Mesendoderm (in vitro differentiated cells): ENCODE results near the gene TKFC.

Experiments
- DNase-seq: peaks from one replicate; pipeline ENCODE4 v3.0.0; 2013
- H2AK5ac ChIP-seq: 2 replicates; pipeline ENCODE4 v1.6.1; 2013; ENCODE audit warnings: low read length, inconsistent platforms
- H2BK120ac ChIP-seq: 2 replicates; pipeline ENCODE4 v1.6.1; 2013; ENCODE audit warnings: low read depth, mild to moderate bottlenecking, low read length, moderate library complexity, mixed read lengths
- H2BK15ac ChIP-seq: replicated peaks from 2 replicates; pipeline ENCODE4 v1.6.1; 2013; ENCODE audit warnings: low read depth, mild to moderate bottlenecking, moderate library complexity
- H2BK5ac ChIP-seq: 2 replicates; pipeline ENCODE4 v1.6.1; 2013; ENCODE audit warnings: low read length, inconsistent platforms
- H3K18ac ChIP-seq: 2 replicates; pipeline ENCODE4 v1.6.1; 2013; ENCODE audit warnings: mild to moderate bottlenecking, low read length, mixed read lengths
- H3K23ac ChIP-seq: one replicate; pipeline ENCODE4 v1.6.1; 2013; ENCODE audit warnings: low read length
- H3K27ac ChIP-seq: 2 replicates; pipeline ENCODE4 v1.5.1; 2013; ENCODE audit warnings: low read depth, mild to moderate bottlenecking, inconsistent platforms, low read length, moderate library complexity
- H3K27me3 ChIP-seq: 2 replicates; pipeline ENCODE4 v1.6.1; 2013; ENCODE audit warnings: low read length, control low read depth, mild to moderate bottlenecking, inconsistent platforms; ENCODE audit not compliant: insufficient read depth, poor library complexity
- H3K36me3 ChIP-seq: 2 replicates; pipeline ENCODE4 v1.6.1; 2013; ENCODE audit warnings: low read length, inconsistent platforms; ENCODE audit not compliant: control insufficient read depth, insufficient read depth
- H3K4ac ChIP-seq: one replicate; pipeline ENCODE4 v1.6.1; 2013; ENCODE audit warnings: low read depth, mild to moderate bottlenecking, low read length, moderate library complexity
- H3K4me1 ChIP-seq: 2 replicates; pipeline ENCODE4 v1.6.1; 2013; ENCODE audit warnings: low read depth, low read length, inconsistent platforms; ENCODE audit not compliant: control insufficient read depth
- H3K4me2 ChIP-seq: 2 replicates; pipeline ENCODE4 v1.6.1; 2013; ENCODE audit warnings: low read length
- H3K4me3 ChIP-seq: 2 replicates; pipeline ENCODE4 v1.5.1; 2013; ENCODE audit warnings: mild to moderate bottlenecking, low read length
- H3K56ac ChIP-seq: one replicate; pipeline ENCODE4 v1.6.1; 2013; ENCODE audit warnings: low read length
- H3K79me1 ChIP-seq: 2 replicates; pipeline ENCODE4 v1.6.1; 2013; ENCODE audit warnings: low read length, inconsistent platforms
- H3K79me2 ChIP-seq: 2 replicates; pipeline ENCODE4 v1.6.1; 2013; ENCODE audit warnings: mild to moderate bottlenecking, low read length; ENCODE audit not compliant: control insufficient read depth, insufficient read depth
- H3K9ac ChIP-seq: 2 replicates; pipeline ENCODE4 v1.6.1; 2013; ENCODE audit warnings: low read length, inconsistent platforms
- H4K5ac ChIP-seq: one replicate; pipeline ENCODE4 v1.6.1; 2013; ENCODE audit warnings: low read length
- H4K8ac ChIP-seq: one replicate; pipeline ENCODE4 v1.6.1; 2013; ENCODE audit warnings: low read depth, mild to moderate bottlenecking, control low read depth, low read length, moderate library complexity
- WGBS: extraction: QIAGEN DNeasy Blood & Tissue Kit; methylation state at CpG from one replicate; pipeline ENCODE4 v1.1.7; 2013; ENCODE audit warnings: low lambda C conversion rate, missing lambda C conversion rate; ENCODE audit not compliant: insufficient coverage; ENCODE audit errors: extremely low coverage; 5-methylcytosine and 5-hydroxymethylcytosine counted together

The TKFC gene

DNA sequence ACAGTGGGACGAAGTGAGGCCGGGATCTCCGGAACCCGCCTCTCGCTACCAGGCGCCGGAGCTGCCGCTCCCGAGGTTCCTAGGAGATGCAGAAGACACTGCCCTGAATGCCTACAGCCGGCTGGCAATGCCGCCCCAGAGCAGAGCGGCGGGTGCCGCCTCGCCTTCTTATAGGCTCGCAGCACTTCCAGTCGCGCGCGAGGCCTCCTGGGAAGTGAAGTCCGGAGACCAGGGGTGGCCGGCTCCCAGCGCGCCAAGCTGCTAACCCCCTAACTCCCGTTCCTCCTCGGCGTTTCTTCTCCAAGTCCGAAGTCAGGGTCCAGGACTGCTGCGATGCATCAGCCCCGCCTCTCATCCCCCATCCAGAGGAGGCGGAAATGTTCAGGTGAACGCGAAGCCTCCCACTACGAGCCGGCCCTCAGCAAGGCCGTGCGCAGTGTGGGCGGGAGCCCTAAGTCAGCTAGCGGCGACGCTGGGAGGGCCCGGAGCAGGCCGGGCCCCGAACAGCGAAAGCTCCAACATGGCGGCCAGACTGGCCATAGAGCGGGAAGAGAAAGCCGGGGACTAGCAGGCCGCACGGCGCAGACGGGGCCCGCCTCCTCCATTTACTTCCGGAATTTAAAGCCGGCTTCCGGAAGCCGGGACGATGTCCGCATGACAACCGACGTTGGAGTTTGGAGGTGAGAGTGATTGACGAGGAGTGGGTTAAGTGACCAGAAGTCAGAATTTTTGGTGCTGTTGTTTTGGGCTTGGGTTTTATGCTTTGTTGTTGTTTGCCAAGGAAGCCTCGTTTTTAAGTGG lies 28.9 kb downstream of the TKFC start, which contains the start of the genes CYB561A3 and TMEM138:
Gene CYB561A3, minus strand, starts transcription at position 142 of the 801 bp plus-strand sequence. CDS start 5,169 bp downstream, outside the sequence.
Gene TMEM138, plus strand, starts transcription at position 634 of the 801 bp plus-strand sequence. CDS start 2,017 bp downstream, outside the sequence.
- no peak within 1 kb of the TSS for H2BK15ac ChIP-seq
- H3K23ac ChIP-seq = peak within 1 kb of the TSS; percentile 34
- peak within 1 kb of the TSS; percentile 97 for H3K27ac ChIP-seq
- H3K79me2 ChIP-seq = peaks cover 18% of the 10 kb centered on the region
- peak within 1 kb of the TSS; percentile 65 for H2AK5ac ChIP-seq
- H2BK5ac ChIP-seq = peak within 1 kb of the TSS; percentile 74
- peak within 1 kb of the TSS; percentile 82 for H4K8ac ChIP-seq
- H3K4me1 ChIP-seq = no peaks in the 10 kb centered on the region
- H3K9ac ChIP-seq = peak within 1 kb of the TSS; percentile 92
- peaks cover 10% of the 10 kb centered on the region for H3K36me3 ChIP-seq
- peak within 1 kb of the TSS; percentile 95 for H3K56ac ChIP-seq
- WGBS = no CpG with 5 or more reads among the region's 63 CpGs
- peak within 1 kb of the TSS; percentile 85 for H3K18ac ChIP-seq
- peak within 1 kb of the TSS; percentile 95 for H3K4me3 ChIP-seq
- DNase-seq = peak; percentile 97
- H4K5ac ChIP-seq = peak within 1 kb of the TSS; percentile 40
- H3K4ac ChIP-seq = peak within 1 kb of the TSS; percentile 76
- H2BK120ac ChIP-seq = no peak within 1 kb of the TSS
- peak within 1 kb of the TSS; percentile 97 for H3K4me2 ChIP-seq
- H3K79me1 ChIP-seq = peaks cover 11% of the 10 kb centered on the region
- no peaks in the 10 kb centered on the region for H3K27me3 ChIP-seq

DNA sequence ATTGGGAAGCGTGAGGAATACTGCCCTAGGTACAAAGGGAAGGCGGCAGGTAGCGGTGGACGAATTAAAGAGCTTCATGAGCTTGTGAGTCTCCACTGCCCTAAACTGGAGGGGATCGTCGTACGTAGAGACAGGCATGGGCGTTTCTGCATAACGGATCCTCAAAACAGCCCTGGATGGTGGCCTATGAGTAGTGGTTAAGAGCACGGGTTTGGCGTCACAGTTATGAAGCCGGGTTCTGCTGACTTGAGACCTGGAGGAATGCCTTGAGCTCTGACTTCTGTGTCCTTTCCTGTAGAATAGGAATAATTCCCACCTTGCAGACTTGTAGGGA lies 29.5 kb downstream of the TKFC start:
- Histone ChIP-seq H2AK5ac (peak overlapping the region; percentile 6), H4K5ac (no peak overlapping the region), H2BK5ac (peak overlapping the region; percentile 66), H3K27ac (no peak overlapping the region), H2BK120ac (no peak overlapping the region), H3K9ac (peak overlapping the region; percentile 92), H3K79me2 (peaks cover 18% of the 10 kb centered on the region), H3K79me1 (peaks cover 11% of the 10 kb centered on the region), H3K4me1 (no peaks in the 10 kb centered on the region), H4K8ac (no peak overlapping the region), H3K36me3 (peaks cover 12% of the 10 kb centered on the region), H3K4me2 (peak overlapping the region; percentile 51), H3K4ac (peak overlapping the region; percentile 49), H3K27me3 (no peaks in the 10 kb centered on the region), H3K56ac (peak overlapping the region; percentile 95), H3K23ac (no peak overlapping the region), H3K4me3 (peak overlapping the region; percentile 79), H3K18ac (peak overlapping the region; percentile 62), H2BK15ac (no peak overlapping the region)
- WGBS = no CpG with 5 or more reads among the region's 12 CpGs
- no peak for DNase-seq

DNA sequence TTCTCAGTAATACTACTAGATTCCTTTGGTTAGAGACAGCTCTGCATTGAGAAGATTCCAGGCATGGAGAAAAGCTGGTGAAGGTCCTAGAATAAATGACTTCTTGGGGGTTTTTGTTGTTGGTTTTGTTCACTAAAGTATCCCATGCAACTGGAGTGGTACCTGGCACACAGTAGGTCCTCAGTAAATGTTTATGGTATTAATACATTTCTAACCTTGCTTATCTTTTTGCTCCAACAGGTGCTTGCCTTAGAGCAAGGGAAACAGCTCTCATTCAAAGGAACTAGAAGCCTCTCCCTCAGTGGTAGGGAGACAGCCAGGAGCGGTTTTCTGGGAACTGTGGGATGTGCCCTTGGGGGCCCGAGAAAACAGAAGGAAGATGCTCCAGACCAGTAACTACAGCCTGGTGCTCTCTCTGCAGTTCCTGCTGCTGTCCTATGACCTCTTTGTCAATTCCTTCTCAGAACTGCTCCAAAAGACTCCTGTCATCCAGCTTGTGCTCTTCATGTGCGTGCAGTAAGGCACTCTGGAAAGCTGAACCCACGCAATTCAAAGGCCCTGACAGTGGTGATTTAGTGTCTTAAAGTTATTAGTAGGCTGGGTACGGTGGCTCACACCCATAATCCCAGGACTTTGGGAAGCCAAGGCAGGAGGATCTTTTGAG lies 31.1 kb downstream of the TKFC start:
- Histone ChIP-seq H3K4me2 (no peak overlapping the region), H2AK5ac (no peak overlapping the region), H3K4me1 (no peaks in the 10 kb centered on the region), H3K4me3 (no peak overlapping the region), H4K8ac (no peak overlapping the region), H3K79me2 (peaks cover 18% of the 10 kb centered on the region), H3K9ac (no peak overlapping the region), H4K5ac (no peak overlapping the region), H2BK120ac (no peak overlapping the region), H3K4ac (no peak overlapping the region), H3K23ac (no peak overlapping the region), H3K36me3 (peaks cover 19% of the 10 kb centered on the region), H3K27me3 (no peaks in the 10 kb centered on the region), H2BK15ac (no peak overlapping the region), H3K56ac (no peak overlapping the region), H2BK5ac (no peak overlapping the region), H3K79me1 (peaks cover 11% of the 10 kb centered on the region), H3K18ac (no peak overlapping the region), H3K27ac (no peak overlapping the region)
- WGBS = no CpG with 5 or more reads among the region's 5 CpGs
- no peak for DNase-seq

DNA sequence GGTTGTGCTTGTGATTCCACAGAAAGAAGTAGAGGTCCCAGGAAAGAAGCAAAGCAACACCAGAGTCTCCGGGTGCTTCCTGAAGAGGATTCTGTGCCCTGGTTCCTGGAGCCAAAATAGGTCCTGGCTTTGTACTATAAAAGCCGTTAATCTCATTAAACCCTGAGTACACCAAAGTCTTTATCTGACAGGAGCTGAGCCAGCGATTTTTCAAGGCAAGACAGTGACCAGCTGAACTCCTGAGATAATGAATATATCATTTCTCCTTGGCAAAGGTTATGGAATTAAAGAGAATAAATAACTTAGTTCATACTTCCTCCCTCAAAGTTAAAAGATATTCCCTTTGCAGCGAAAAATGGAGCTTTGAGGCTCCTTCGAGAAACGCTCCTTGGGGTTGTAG lies 34.4 kb downstream of the TKFC start:
- no peaks in the 10 kb centered on the region for H3K27me3 ChIP-seq
- no peak overlapping the region for H2BK5ac ChIP-seq
- no peak overlapping the region for H3K18ac ChIP-seq
- no peak overlapping the region for H3K27ac ChIP-seq
- H3K4ac ChIP-seq = no peak overlapping the region
- no peak overlapping the region for H3K4me3 ChIP-seq
- H2BK120ac ChIP-seq = no peak overlapping the region
- H4K5ac ChIP-seq = no peak overlapping the region
- H4K8ac ChIP-seq = no peak overlapping the region
- no peaks in the 10 kb centered on the region for H3K4me1 ChIP-seq
- WGBS = no CpG with 5 or more reads among the region's 6 CpGs
- no peak overlapping the region for H3K9ac ChIP-seq
- H3K79me1 ChIP-seq = peaks cover 6% of the 10 kb centered on the region
- peaks cover 12% of the 10 kb centered on the region for H3K79me2 ChIP-seq
- no peak overlapping the region for H3K23ac ChIP-seq
- DNase-seq = no peak
- no peak overlapping the region for H3K56ac ChIP-seq
- H3K36me3 ChIP-seq = peaks cover 23% of the 10 kb centered on the region
- H2AK5ac ChIP-seq = no peak overlapping the region
- no peak overlapping the region for H2BK15ac ChIP-seq
- no peak overlapping the region for H3K4me2 ChIP-seq

DNA sequence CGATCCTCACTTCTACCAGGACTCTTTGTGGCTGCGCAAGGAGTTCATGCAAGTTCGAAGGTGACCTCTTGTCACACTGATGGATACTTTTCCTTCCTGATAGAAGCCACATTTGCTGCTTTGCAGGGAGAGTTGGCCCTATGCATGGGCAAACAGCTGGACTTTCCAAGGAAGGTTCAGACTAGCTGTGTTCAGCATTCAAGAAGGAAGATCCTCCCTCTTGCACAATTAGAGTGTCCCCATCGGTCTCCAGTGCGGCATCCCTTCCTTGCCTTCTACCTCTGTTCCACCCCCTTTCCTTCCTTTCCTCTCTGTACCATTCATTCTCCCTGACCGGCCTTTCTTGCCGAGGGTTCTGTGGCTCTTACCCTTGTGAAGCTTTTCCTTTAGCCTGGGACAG lies 35.6 kb downstream of the TKFC start:
- no peak for DNase-seq
- Histone ChIP-seq H3K23ac (no peak overlapping the region), H3K27ac (no peak overlapping the region), H3K4me1 (no peaks in the 10 kb centered on the region), H2AK5ac (no peak overlapping the region), H3K18ac (no peak overlapping the region), H3K27me3 (no peaks in the 10 kb centered on the region), H3K4me2 (no peak overlapping the region), H3K4ac (no peak overlapping the region), H3K4me3 (no peak overlapping the region), H4K5ac (no peak overlapping the region), H2BK5ac (no peak overlapping the region), H3K79me1 (peaks cover 6% of the 10 kb centered on the region), H3K79me2 (peaks cover 3% of the 10 kb centered on the region), H3K9ac (no peak overlapping the region), H3K36me3 (peaks cover 23% of the 10 kb centered on the region), H2BK15ac (no peak overlapping the region), H2BK120ac (no peak overlapping the region), H3K56ac (no peak overlapping the region), H4K8ac (no peak overlapping the region)
- no CpG with 5 or more reads among the region's 7 CpGs for WGBS
